ENCODE results near the gene RFC5. TPM values are rescaled to one million over a fixed set of nuclear protein-coding genes. Genes with fewer than 3 reads are reported as not detected.
"Not testable (repeated sequence)": the region's sequence is repeated elsewhere in the genome, so short reads cannot be mapped to it uniquely, and the experiment has no call there.

The RFC5 gene
- total RNA-seq, 1 donor: 11.2 TPM

DNA sequence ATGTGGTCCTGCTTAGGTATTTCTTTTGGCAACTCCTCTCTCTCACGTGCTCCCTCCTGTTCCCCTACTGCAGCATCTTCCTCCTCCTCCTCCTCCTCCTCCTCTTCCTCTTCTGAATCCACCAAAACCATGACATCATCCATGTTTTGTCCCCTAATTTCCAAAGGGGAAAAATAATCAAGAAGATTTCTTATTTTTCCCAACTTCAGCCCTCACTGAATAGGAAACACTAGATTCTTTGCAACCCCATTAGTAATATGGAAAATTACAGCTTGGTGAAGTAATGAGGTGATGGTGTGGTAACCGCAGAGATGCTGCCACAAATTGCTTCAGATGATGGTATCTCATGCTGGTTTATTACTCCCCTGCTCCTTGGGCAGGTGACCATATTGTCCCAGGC is 51.9 kb downstream of the RFC5 start:
- Histone ChIP-seq H3K4me3 (ENCODE audit: low read length) (no peak overlapping the region), H3K27me3 (ENCODE audit: insufficient read depth, low read length) (no peaks in the 10 kb centered on the region), H3K9me3 (ENCODE audit: low read depth, low read length) (no peaks in the 10 kb centered on the region), H3K4me1 (ENCODE audit: insufficient read depth, low read length) (peaks cover 26% of the 10 kb centered on the region)

DNA sequence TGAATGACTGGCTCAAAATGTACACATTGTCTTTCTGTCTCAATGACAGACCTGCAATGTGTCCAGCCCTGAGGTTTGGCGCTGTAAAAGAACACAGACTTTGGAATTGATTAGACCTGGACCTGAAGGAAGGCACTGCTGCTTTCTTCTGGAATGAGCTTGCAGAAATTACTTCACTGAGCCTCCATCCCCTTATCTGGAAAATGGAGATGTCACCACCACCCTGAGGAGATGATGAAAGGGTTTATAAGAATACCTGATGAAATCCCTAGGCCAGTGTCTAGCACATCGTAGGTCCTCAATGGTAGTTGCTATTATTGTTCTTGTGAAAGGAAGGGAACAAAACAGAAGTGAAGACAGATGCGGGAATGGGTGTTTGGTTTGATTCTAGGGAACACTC is 54.1 kb downstream of the RFC5 start:
- Histone ChIP-seq H3K4me3 (ENCODE audit: low read length) (no peak overlapping the region), H3K27me3 (ENCODE audit: insufficient read depth, low read length) (no peaks in the 10 kb centered on the region), H3K9me3 (ENCODE audit: low read depth, low read length) (no peaks in the 10 kb centered on the region), H3K4me1 (ENCODE audit: insufficient read depth, low read length) (peaks cover 4% of the 10 kb centered on the region)

DNA sequence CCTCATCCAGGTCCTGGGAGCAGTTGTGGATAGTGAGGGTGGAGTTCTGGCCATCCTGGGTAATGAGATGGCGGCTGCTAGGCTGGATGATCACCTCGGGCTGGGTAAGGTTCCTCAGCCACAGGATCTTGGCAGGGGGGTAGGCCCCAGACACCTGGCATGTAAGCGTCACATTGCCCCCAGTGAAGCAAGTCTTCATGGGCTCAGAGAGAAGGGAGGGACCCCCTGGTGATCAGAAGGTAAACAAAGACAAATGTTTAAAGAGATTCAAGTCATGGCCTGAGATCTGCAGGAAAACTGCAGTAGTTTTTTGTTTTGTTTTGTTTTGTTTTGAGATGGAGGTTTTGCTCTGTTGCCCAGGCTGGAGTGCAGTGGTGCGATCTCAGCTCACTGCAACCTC is 57.3 kb downstream of the RFC5 start:
- no peaks in the 10 kb centered on the region for H3K9me3 ChIP-seq (ENCODE audit: low read depth, low read length)
- no peaks in the 10 kb centered on the region for H3K4me1 ChIP-seq (ENCODE audit: insufficient read depth, low read length)
- no peak overlapping the region for H3K4me3 ChIP-seq (ENCODE audit: low read length)
- no peaks in the 10 kb centered on the region for H3K27me3 ChIP-seq (ENCODE audit: insufficient read depth, low read length)

DNA sequence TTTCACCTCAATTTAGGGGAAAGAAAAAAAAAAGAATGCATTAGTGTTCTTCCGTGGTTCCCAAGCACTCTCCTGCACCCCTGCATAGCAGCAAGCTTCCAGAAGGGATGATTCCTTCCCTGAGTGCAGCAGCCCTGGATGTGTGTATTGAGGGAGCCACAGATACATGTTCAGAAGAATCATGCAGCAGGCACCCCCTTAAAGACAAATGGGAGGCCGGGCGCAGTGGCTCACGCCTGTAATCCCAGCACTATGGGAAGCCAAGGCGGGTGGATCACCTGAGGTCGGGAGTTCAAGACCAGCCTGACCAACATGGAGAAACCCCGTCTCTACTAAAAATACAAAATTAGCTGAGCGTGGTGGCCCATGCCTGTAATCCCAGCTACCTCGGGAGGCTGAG is 65.0 kb downstream of the RFC5 start:
- H3K9me3 ChIP-seq (ENCODE audit: low read depth, low read length); H3K27me3 ChIP-seq (ENCODE audit: insufficient read depth, low read length); H3K4me3 ChIP-seq (ENCODE audit: low read length); H3K4me1 ChIP-seq (ENCODE audit: insufficient read depth, low read length): not testable (repeated sequence)

Other genes with a start within 250 kb of the RFC5 start
- gene KSR2, start 47.7 kb upstream of the RFC5 start, total RNA-seq: 0.10 TPM
- gene WSB2, start 44.5 kb downstream of the RFC5 start, total RNA-seq: 21.1 TPM
- gene VSIG10, start 87.3 kb downstream of the RFC5 start, total RNA-seq: 1.8 TPM
- 66.9 TPM for gene PEBP1, start 119.4 kb downstream of the RFC5 start, total RNA-seq